H7 (cell line): ENCODE results near the gene SAMD5. TPM values are rescaled to one million over a fixed set of nuclear protein-coding genes. Genes with fewer than 3 reads are reported as not detected.

Source experiments
- DNase-seq: peaks from one replicate; pipeline ENCODE4 v3.0.0; 2012
- H3K27me3 ChIP-seq: 2 replicates; pipeline ENCODE4 v1.6.0; 2011; ENCODE audit warnings: mild to moderate bottlenecking, low read length; ENCODE audit not compliant: control insufficient read depth, insufficient read depth
- H3K36me3 ChIP-seq: replicated peaks from 2 replicates; pipeline ENCODE4 v1.5.1; 2011; ENCODE audit warnings: low read length; ENCODE audit not compliant: control insufficient read depth, insufficient read depth
- H3K4me3 ChIP-seq: 2 replicates; pipeline ENCODE4 v1.5.1; 2011; ENCODE audit warnings: low read depth, mild to moderate bottlenecking, control low read depth, low read length, moderate library complexity; ENCODE audit not compliant: insufficient read depth
- total RNA-seq: library from RNA; depleted of rRNA; stranded (reverse); fragments of >200 nt; shearing (Covaris generic); gene quantifications from 2 replicates; pipeline ENCODE4 v1.2.3, GENCODE V29; 2014; rRNA removed

Gene SAMD5
- 0.07 and 0.17 TPM in 2 replicates for total RNA-seq

DNA sequence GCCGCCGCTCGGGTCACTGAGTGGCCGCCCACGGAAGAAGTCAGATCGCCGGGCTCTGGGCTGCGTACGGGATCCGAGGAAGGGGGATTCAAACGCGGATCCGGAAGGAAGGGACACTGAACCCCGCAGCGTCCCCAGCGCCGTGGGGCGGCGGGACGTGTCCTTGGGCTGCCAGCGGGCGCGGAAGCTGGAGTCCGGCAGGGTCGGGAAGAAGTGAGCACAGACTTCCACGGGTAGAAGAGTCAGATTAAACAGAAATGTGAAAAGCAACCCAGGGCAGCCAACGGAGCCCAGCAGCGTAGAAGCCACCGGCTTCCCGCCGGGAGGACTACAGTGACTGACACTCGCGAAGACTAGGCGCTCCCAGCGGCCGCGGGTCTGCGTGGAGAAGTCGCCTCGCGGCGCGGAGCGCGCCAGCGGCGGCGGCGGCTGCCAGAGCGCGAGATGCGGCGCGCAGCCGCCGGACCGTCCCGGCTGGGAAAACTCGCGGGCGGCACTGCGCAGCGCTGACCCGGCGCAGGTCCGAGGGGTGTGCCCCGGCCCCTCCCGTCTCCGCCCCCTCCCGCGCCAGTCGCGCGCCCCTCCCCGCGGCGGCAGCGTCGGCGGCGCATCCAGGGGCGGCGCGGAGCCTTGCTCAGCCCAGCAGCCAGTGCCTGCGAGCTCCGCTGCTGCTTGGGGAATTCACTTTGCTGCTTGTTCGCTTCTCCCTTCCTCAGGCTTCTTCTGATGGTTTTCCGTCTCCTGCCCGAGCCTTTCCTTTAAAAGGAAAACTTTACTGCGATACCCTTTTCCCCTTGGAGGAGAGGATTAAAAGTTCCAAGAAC lies at the start of gene SAMD5:
TSS of gene SAMD5 (plus strand) at position 649 of the 824 bp plus-strand sequence. CDS start 239 bp downstream, outside the sequence.
- peaks cover 71% of the 10 kb centered on the region for H3K27me3 ChIP-seq

DNA sequence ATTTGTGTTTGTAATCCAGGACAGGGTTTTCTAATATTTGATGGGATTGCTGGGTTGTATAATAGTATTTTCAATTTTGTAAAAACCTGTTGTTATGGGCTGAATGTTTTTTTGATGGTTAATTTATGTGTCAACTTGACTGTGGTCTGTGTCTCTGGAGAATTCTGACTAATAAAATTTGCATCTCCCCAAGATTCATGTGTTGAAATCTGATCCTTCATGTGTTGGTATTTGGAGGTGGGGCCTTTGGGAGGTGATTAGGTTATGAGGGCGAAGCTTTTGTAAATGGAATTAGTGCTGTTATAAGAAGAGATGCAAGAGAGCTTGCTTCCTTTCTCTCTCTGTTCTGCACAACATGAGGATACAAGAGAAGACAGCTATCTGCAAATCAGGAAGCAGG lies 48.7 kb upstream of the SAMD5 start:
- H3K4me3 ChIP-seq, result no peak overlapping the region
- H3K36me3 ChIP-seq, result no peaks in the 10 kb centered on the region
- DNase-seq, result no peak
- no peaks in the 10 kb centered on the region for H3K27me3 ChIP-seq

More for the DNA sequence above, at the start of gene SAMD5:
- DNase-seq, result peak; percentile 93
- Histone ChIP-seq H3K4me3 (peak within 1 kb of the TSS; percentile 54), H3K36me3 (no peaks in the 10 kb centered on the region)

DNA sequence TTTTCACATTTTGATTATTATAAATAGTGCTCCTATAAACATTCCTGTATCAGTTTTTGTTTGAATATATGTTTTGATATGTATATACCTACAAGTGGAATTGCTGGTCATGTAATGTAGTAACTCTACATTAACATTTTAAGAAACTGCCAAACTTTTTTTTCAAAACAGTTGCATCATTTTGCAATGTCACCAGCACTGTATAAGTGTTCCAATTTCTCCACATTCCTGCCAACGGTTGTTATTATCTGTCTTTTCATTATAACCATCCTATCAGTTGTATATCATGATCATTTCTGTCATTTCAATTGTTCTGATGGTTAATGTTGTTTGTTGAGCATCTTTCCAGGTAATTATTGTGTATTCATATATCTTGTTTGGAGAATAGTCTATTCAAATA lies 44.8 kb upstream of the SAMD5 start:
- no peak overlapping the region for H3K4me3 ChIP-seq
- DNase-seq, result no peak
- H3K27me3 ChIP-seq, result no peaks in the 10 kb centered on the region
- H3K36me3 ChIP-seq, result no peaks in the 10 kb centered on the region

DNA sequence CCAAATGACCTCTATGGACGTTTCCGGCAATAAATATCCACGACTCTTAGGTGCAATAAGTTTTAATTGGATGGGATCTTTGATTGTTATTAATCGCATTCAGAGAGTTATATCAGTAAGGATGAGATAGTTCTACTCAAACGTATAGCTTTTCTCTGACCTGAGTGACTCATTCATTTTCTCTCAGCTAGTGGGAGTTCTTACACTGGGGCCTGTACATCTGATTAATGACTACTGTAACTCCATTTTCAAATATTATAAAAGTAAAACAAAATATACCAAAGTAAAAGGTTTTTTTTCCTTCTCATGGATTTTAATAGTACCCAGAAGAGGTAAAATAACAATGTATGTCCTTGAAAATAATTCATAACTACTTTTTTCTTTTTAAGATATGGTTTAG lies 41.1 kb upstream of the SAMD5 start:
- H3K27me3 ChIP-seq, result no peaks in the 10 kb centered on the region
- DNase-seq, result no peak
- no peak overlapping the region for H3K4me3 ChIP-seq
- no peaks in the 10 kb centered on the region for H3K36me3 ChIP-seq

DNA sequence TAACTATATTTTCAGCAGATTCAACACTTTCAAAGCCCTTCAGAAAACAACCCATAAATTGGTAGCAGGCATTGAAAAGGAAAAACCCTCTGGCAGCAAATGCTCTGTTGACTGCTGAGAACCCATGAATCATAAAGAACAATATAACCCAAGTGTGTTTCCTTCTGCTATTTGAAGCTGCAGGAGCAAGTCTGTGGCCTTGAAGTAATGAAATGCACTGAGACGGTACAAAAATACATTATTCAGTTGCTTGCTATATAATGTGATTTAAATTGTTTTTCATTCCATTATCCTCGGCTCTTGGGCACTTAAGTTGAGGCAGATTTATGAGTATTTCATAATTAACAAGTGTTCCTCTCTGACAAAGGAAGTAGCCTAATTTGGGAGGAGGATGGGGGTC lies 40.6 kb upstream of the SAMD5 start:
- Histone ChIP-seq H3K4me3 (no peak overlapping the region), H3K27me3 (no peaks in the 10 kb centered on the region), H3K36me3 (no peaks in the 10 kb centered on the region)
- DNase-seq, result no peak

DNA sequence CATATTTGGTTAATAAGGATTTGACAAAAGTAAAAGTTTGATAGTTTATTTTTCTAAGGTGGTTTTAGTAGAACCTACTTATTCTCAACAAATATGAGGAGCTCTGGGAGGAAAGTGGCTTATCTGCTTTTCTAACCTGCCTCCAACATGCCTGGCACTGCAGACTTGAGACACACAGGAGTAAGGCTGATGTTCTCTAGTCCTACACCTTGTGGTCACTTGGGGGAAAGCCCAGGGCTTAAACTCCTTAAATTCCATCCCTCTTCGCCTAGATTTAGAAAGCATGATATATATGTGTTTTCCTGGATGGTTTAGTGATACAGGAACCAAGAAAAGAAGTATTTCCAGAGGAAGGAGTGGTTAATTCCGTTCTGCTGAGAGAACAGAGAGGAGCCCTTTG lies 39.9 kb upstream of the SAMD5 start:
- peak; percentile 33 for DNase-seq
- H3K4me3 ChIP-seq, result no peak overlapping the region
- no peaks in the 10 kb centered on the region for H3K36me3 ChIP-seq
- H3K27me3 ChIP-seq, result no peaks in the 10 kb centered on the region

DNA sequence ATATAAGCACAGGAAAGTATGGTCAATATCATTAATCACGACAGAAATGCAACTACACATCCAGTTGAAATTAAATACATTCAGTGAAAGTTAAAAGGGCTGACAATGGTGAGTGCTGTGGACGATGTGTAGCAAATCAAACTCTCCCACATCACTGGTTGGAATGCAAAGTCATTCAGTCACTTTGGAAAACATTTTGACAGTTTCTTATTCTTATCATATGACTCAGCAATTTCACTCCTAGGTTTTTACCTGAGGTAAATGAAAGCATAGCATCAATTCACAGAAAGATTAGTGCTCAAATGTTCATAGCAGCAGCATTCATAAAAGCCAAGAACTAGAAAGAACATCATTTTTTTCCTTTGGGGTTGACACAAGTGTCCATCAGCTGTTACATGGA lies 28.6 kb upstream of the SAMD5 start:
- no peak overlapping the region for H3K4me3 ChIP-seq
- H3K27me3 ChIP-seq, result no peaks in the 10 kb centered on the region
- DNase-seq, result no peak
- H3K36me3 ChIP-seq, result no peaks in the 10 kb centered on the region

DNA sequence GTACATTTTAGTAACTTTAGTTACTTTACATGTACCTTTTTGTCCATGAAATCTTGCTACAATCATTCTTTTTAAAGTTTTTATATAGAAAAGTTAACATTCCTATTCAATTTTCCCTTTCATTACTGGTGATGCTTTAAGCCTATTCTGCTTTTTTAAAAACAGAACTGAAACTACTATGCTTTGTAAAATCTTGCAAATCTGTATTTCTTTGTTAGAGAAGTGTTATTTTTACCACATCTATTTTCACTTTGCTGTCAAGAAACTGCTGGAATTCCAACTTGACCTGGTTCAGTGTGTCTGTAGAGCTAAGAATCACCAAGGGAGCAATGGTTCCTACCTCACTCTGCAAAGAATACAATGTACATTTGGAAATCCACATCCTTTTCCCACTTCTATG lies 21.8 kb upstream of the SAMD5 start:
- Histone ChIP-seq H3K4me3 (no peak overlapping the region), H3K27me3 (no peaks in the 10 kb centered on the region), H3K36me3 (no peaks in the 10 kb centered on the region)
- DNase-seq, result no peak

DNA sequence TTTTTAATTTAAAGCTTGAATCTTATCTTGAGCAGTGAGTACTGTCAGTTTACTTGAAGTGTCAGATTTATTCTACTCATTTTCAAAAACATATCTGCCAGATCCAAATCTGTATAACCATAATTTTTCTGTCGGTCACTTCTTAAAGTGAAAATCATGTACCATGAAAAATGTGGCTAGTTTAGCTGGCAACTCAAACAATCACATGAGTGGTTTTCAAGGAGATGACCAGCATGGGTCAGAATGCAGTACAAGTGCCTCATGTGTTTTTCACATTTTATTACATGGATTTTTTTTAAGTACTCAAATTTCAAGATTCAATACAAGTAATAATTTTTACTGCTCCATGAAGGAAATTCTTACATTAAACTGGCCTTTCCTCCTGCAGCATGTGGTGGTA lies 11.0 kb upstream of the SAMD5 start:
- no peak for DNase-seq
- no peaks in the 10 kb centered on the region for H3K36me3 ChIP-seq
- H3K4me3 ChIP-seq, result no peak overlapping the region
- peaks cover 24% of the 10 kb centered on the region for H3K27me3 ChIP-seq

DNA sequence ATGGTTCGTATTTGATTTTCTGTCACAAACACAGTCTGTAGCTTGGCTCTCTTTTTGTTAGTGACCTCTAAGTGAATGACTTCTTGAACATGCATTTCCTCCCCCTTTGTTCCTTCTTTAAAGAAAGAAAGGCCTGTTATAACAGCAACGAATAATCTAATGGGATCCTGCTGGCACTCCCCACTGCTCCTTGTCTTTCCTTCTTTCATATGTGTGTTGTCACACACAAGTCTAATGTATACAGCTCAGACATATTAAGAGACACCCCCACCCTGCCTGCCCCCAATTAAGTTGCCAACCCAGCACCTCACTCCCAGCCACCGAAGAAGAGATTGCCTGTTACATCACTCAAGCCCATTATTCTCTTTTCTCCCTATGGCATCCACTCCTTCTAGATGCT lies 4.9 kb upstream of the SAMD5 start:
- Histone ChIP-seq H3K4me3 (no peak overlapping the region), H3K27me3 (peaks cover 76% of the 10 kb centered on the region), H3K36me3 (no peaks in the 10 kb centered on the region)
- DNase-seq, result peak; percentile 57

DNA sequence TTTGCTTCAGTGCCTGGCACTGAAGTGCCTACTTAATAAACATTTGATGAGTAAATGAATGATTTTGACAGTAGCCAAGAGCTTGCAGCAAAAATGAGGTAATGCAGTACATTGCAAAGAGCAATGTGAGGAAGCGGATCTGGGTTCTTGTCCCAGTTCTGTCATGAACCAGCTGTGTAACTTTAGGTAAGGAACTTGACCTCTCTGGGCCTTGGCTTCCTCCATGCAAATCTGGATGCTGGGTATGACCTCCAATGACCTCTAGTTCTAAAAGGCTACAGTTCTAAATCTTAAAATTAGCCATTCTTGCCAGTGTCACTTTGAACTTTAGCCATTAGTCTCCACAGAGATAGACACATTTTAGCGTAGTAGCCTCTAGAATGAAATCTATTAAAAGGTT lies 3.6 kb upstream of the SAMD5 start:
- Histone ChIP-seq H3K4me3 (no peak overlapping the region), H3K36me3 (no peaks in the 10 kb centered on the region), H3K27me3 (peaks cover 88% of the 10 kb centered on the region)
- no peak for DNase-seq

DNA sequence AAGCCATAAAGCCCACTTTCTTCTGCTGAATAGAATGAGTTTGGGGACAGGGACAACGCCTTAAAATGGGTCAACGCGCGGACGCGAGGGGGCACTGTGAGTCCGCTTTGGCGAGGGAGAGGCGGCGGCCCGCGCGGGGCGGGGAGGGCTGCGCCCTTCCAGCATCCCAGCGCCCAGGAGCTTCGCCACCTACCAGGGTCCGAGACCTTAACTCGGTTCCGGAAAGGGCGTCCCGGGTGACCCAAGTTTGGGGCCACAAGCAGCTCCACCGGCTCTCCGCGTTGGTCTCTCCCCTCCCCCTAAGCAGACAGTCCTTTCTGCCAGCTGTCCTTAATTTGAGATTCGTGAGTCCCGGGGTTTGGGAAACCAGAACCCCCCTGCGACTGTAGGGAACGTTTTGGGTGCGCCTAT lies 1.8 kb upstream of the SAMD5 start:
- H3K4me3 ChIP-seq, result peak overlapping the region; percentile 19; the same call in 1 of the 2 replicates
- H3K36me3 ChIP-seq, result no peaks in the 10 kb centered on the region
- H3K27me3 ChIP-seq, result peaks cover 86% of the 10 kb centered on the region
- peak; percentile 82 for DNase-seq

DNA sequence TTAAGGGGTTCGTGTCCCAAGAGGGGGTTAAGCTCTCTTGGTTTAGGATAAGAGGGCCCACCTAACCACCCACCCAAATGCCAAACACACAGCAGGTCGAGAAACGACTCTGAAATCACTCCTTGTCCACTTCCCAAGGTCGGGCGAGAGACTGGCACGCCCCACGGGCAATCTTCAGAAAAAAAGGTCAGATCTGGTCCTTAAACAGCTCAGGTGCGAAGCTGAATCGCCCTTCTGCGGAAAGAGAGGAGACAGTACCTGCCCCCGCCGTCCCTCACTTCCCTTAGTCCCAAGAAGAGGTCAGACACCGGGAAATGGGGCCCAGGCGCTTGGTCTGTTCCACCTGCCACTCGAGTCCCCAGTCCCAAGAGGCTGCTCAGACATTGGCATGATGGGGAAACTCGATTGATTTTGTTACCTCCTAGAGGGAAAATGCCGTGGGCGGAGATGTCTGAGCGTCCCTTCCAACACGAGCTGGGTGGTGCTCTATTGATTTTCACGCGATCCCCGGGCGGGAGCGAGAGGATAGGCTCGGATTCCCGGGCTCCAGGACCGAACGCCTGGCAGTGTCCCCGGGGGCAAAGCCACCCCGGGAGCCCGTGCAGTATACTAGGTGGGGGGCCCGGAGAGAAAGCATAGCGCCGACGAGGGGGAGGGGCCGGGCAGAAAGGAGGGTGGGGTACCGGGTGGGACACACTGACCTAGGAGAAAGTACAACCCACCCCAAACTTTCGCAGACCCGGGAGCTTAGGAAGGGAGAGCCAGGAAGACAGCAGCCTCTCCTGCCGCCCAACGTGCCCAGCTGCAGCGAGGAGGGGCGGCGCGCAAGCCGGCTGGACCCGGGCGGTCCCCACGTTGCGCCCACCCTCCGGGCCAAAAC lies 1.1 kb upstream of the SAMD5 start:
- H3K27me3 ChIP-seq, result peaks cover 80% of the 10 kb centered on the region
- H3K36me3 ChIP-seq, result no peaks in the 10 kb centered on the region
- H3K4me3 ChIP-seq, result peak overlapping the region; percentile 54
- peak; percentile 72 for DNase-seq

DNA sequence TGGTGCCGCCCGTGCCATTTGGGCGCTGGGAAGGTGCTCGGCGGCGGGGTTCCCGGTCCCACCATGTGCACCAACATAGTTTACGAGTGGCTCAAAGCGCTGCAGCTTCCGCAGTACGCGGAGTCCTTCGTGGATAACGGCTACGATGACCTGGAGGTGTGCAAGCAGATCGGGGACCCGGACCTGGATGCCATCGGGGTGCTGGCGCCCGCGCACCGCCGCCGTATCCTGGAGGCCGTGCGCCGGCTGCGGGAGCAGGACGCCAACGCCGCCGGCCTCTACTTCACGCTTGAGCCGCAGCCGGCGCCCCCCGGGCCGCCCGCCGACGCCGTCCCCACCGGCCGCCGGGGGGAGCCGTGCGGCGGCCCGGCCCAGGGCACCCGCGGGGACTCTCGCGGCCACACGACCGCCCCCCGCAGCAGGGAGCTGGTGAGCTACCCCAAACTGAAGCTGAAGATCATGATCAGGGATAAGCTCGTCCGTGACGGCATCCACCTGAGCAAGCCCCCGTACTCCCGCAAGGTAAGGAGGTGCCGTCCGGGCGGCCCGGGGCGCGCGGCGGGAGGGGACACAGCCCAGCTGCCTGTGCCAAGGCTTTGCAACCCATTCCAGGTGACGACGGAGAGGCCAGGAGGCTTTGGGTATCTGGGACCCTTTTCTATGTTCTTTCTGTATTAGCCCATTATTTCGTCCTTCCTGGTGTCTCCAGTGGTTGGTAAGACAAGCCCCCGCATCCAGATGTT lies 547 bp downstream of the SAMD5 start:
- H3K27me3 ChIP-seq, result peaks cover 72% of the 10 kb centered on the region
- peak; percentile 72 for DNase-seq

More for the DNA sequence above, 547 bp downstream of the SAMD5 start:
- no peaks in the 10 kb centered on the region for H3K36me3 ChIP-seq
- H3K4me3 ChIP-seq, result peak overlapping the region; percentile 45
